Activated CD4-positive, alpha-beta memory T cell treated with anti-CD3 and anti-CD28 coated beads for 36 hours (primary cell): ENCODE results near the gene PEA15. TPM values are rescaled to one million over a fixed set of nuclear protein-coding genes. Genes with fewer than 3 reads are reported as not detected.
A peak's percentile ranks its signal among the peaks of the same experiment; 100 is the strongest.

Experiments
- CTCF ChIA-PET: fragments of 350-600 bp; sonication (Branson Sonifier 250); formaldehyde crosslinking; loops from one replicate; lab custom pipeline; 2021; ENCODE audit warnings: antibody characterized with exemption, inconsistent platforms; lab: Charles Lee
- POLR2A ChIA-PET: fragments of 350-600 bp; sonication (Branson Sonifier 250); formaldehyde crosslinking; loops from one replicate; lab custom pipeline; 2021; ENCODE audit warnings: antibody characterized with exemption; lab: Charles Lee
- DNase-seq: peaks from one replicate; pipeline ENCODE4 v3.0.0-alpha.2; 2020
- H3K27ac Mint-ChIP-seq: one replicate; pipeline ENCODE4 v1.8.0; 2021; ENCODE audit warnings: mixed read lengths
- H3K27me3 Mint-ChIP-seq: one replicate; pipeline ENCODE4 v1.8.0; 2021; ENCODE audit warnings: mixed read lengths
- H3K36me3 Mint-ChIP-seq: one replicate; pipeline ENCODE4 v1.8.0; 2021; ENCODE audit warnings: mixed read lengths
- H3K4me1 Mint-ChIP-seq: one replicate; pipeline ENCODE4 v1.8.0; 2021; ENCODE audit warnings: low read depth, mixed read lengths
- H3K4me3 Mint-ChIP-seq: one replicate; pipeline ENCODE4 v1.8.0; 2021; ENCODE audit warnings: mild to moderate bottlenecking, mixed read lengths
- H3K9me3 Mint-ChIP-seq: one replicate; pipeline ENCODE4 v1.8.0; 2021; ENCODE audit warnings: mixed read lengths
- intact Hi-C: fragments of 100-400 bp; cut with micrococcal nuclease; formaldehyde crosslinking; loops from one replicate; pipeline ENCODE4 v1.15.1; 2023
- total RNA-seq, 2 experiments: library from RNA; stranded (reverse); gene quantifications; one replicate each; pipeline ENCODE4 v1.2.3, GENCODE V29; 2021

PEA15 gene
- total RNA-seq, 2 experiments from 2014 or later, result 51.8 to 51.9 TPM

- Mint-ChIP-seq H3K4me3 (no peak overlapping the region), H3K4me1 (peaks cover 10% of the 10 kb centered on the region), H3K36me3 (peaks cover 11% of the 10 kb centered on the region), H3K27ac (no peak overlapping the region), H3K9me3 (no peaks in the 10 kb centered on the region), H3K27me3 (no peaks in the 10 kb centered on the region)
- CTCF ChIA-PET, result interaction anchor here (1.1 to 1.2 kb wide), 2 partner anchors 8 to 54 kb away, joined by 3 read pairs; no protein-coding TSS in a partner anchor
- no peak for DNase-seq
- intact Hi-C loops, result no loop called here
- POLR2A ChIA-PET, result no interaction called here
These were observed 41.9 kb downstream of the PEA15 start for GRCh38 chr1:160247053-160247452.

DNA sequence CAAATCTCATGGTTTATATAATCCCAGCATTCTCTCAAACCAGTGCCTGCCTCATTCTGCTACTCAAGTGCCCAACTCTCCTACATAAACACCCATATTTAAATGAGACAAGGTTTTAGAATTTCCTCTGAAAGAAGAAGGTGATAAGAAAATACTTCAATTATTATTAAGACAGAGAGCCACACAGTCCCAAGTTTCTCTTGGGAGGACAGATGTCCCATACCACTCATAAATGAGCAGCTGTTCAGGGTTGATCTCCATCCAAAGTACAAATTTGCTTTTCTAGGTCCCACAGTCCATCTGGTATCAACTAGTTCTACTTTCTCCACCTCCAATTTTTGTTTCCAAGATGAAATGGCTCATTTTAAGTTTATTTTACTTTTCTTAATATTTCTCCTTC is 45.8 kb downstream of the PEA15 start:
- H3K27ac Mint-ChIP-seq, result no peak overlapping the region
- peaks cover 15% of the 10 kb centered on the region for H3K36me3 Mint-ChIP-seq
- ChIA-PET CTCF (interaction anchor here (1.1 to 5.6 kb wide), 15 partner anchors 10 to 165 kb away, joined by 3 to 69 read pairs (median 14); partner anchors contain the start of genes CASQ1, DCAF8 and PEX19), POLR2A (interaction anchor here (2.2 kb wide), 1 partner anchor 10 kb away, joined by 8 read pairs; no protein-coding TSS in a partner anchor)
- no peaks in the 10 kb centered on the region for H3K9me3 Mint-ChIP-seq
- intact Hi-C loops, result no loop called here
- no peak overlapping the region for H3K4me3 Mint-ChIP-seq
- no peak for DNase-seq
- no peaks in the 10 kb centered on the region for H3K27me3 Mint-ChIP-seq
- peaks cover 10% of the 10 kb centered on the region for H3K4me1 Mint-ChIP-seq

DNA sequence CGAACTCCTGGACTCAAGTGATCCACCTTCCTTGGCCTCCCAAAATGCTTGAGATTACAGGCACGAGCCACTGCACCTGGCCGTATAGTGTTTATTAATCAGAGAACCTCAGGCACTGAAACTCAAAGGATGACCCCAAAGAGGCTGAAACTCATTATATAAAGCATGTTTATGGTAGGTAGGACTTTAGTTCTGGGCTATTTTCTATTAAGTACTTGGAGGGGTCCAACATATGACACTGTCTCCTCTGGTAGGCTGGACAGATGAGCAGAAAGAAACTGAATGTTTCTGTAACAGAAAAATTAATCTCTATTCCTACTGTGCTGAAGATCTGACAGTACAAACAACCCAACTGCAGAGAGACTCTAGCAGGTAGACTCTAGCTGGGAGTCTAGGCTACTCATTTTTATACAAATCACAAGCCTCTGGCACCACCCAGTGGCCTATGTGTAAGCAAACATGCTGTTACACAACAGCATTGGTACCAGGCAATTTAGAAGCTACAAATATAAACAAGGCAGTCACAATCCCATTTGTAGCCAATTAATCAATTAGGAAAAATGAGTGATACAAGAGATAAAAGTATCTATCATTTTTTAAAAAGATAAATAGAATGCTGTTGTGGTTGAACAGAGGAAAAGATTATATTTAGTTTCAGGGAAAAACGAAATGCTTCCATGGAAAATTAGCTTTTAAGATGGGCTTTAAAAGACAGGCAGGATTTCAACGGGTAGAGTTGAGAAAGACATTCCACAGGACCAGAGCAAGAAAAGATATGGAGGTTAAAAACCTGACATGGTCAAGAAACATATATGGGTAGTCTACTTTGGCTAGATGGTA is 46.7 kb downstream of the PEA15 start:
- H3K4me1 Mint-ChIP-seq, result peaks cover 11% of the 10 kb centered on the region
- no peaks in the 10 kb centered on the region for H3K9me3 Mint-ChIP-seq
- DNase-seq, result peak; percentile 57
- ChIA-PET CTCF (interaction anchor here (0.6 to 5.6 kb wide), 37 partner anchors 8 to 206 kb away, joined by 3 to 69 read pairs (median 6); partner anchors contain the start of genes CASQ1, DCAF8 and PEX19), POLR2A (interaction anchor here (1.2 to 2.2 kb wide), 4 partner anchors 9 to 18 kb away, joined by 3 to 8 read pairs (median 4); partner anchors contain the start of gene DCAF8)
- H3K36me3 Mint-ChIP-seq, result peaks cover 15% of the 10 kb centered on the region
- no peak overlapping the region for H3K4me3 Mint-ChIP-seq
- no peaks in the 10 kb centered on the region for H3K27me3 Mint-ChIP-seq
- intact Hi-C loops, result loop anchor here (1.0 kb wide), 2 partner anchors 59 to 151 kb away; no protein-coding TSS in a partner anchor
- H3K27ac Mint-ChIP-seq, result peak overlapping the region; percentile 5

- H3K4me1 Mint-ChIP-seq, result peaks cover 44% of the 10 kb centered on the region
- CTCF ChIA-PET, result interaction anchor here (2.4 to 5.6 kb wide), 2 partner anchors 36 to 63 kb away, joined by 13 to 69 read pairs; no protein-coding TSS in a partner anchor
- H3K27ac Mint-ChIP-seq, result no peak overlapping the region
- H3K9me3 Mint-ChIP-seq, result no peaks in the 10 kb centered on the region
- intact Hi-C loops, result no loop called here
- H3K4me3 Mint-ChIP-seq, result no peak overlapping the region
- no peaks in the 10 kb centered on the region for H3K27me3 Mint-ChIP-seq
- DNase-seq, result no peak
- POLR2A ChIA-PET, result interaction anchor here (0.6 kb wide), 1 partner anchor 36 kb away, joined by 3 read pairs; no protein-coding TSS in a partner anchor
- H3K36me3 Mint-ChIP-seq, result peaks cover 27% of the 10 kb centered on the region
These were observed 50.7 kb downstream of the PEA15 start for GRCh38 chr1:160255781-160256300.

DNA sequence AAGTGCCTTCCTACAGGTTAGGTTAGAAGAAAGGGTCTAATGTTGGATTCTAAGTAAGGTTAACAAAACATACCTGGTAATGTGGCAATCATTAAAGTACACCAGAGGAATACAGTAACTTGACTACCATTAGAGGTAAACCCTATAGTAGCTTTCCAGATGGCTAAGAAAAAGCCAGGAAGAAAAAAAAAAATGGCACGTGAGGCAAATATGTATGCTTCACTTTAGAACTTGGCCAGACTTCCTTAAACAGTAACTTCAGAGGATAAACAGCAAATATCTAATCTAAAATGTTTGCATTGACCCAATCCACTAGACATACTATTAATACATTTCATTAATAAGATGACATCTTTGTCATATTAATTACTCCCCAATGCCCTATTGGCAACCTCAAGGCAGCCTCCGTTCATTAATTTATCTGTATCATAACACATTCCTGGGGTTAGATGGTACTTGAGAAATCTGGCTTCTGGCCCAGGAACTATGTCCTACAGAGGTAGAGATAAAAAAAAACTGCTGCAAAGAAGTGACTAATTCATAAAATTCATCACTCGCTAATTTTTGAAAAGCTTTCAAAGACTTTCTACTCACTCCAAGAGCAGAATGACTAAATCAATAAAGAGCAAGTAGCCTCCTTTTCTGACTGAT is 51.3 kb downstream of the PEA15 start:
- Mint-ChIP-seq H3K27me3 (no peaks in the 10 kb centered on the region), H3K27ac (no peak overlapping the region), H3K4me3 (no peak overlapping the region), H3K4me1 (peaks cover 48% of the 10 kb centered on the region), H3K36me3 (peaks cover 30% of the 10 kb centered on the region), H3K9me3 (no peaks in the 10 kb centered on the region)
- ChIA-PET CTCF (interaction anchor here (3.1 kb wide), 1 partner anchor 35 kb away, joined by 18 read pairs; no protein-coding TSS in a partner anchor), POLR2A (interaction anchor here (0.7 kb wide), 1 partner anchor 28 kb away, joined by 4 read pairs; the partner anchor contains the start of gene PEX19)
- intact Hi-C loops, result no loop called here
- DNase-seq, result no peak

- no peak for DNase-seq
- H3K4me3 Mint-ChIP-seq, result no peak overlapping the region
- ChIA-PET POLR2A (interaction anchor here (0.7 to 3.7 kb wide), 2 partner anchors 27 kb away, joined by 4 to 14 read pairs; partner anchors contain the start of gene PEX19), CTCF (interaction anchor here (0.6 to 3.1 kb wide), 2 partner anchors 34 to 155 kb away, joined by 3 to 18 read pairs; no protein-coding TSS in a partner anchor)
- no peaks in the 10 kb centered on the region for H3K27me3 Mint-ChIP-seq
- no peaks in the 10 kb centered on the region for H3K9me3 Mint-ChIP-seq
- peaks cover 46% of the 10 kb centered on the region for H3K4me1 Mint-ChIP-seq
- H3K36me3 Mint-ChIP-seq, result peaks cover 32% of the 10 kb centered on the region
- intact Hi-C loops, result no loop called here
- peak overlapping the region; percentile 5 for H3K27ac Mint-ChIP-seq
These were observed 52.3 kb downstream of the PEA15 start for GRCh38 chr1:160257411-160258015.

GRCh38 chr1:160258177-160258798 is 53.1 kb downstream of the PEA15 start:
- Mint-ChIP-seq H3K36me3 (peaks cover 27% of the 10 kb centered on the region), H3K27ac (no peak overlapping the region), H3K9me3 (no peaks in the 10 kb centered on the region), H3K27me3 (no peaks in the 10 kb centered on the region), H3K4me1 (peaks cover 49% of the 10 kb centered on the region), H3K4me3 (no peak overlapping the region)
- DNase-seq, result no peak
- intact Hi-C loops, result no loop called here
- POLR2A ChIA-PET, result interaction anchor here (3.7 kb wide), 1 partner anchor 26 kb away, joined by 14 read pairs; the partner anchor contains the start of gene PEX19
- CTCF ChIA-PET, result interaction anchor here (3.1 kb wide), 1 partner anchor 33 kb away, joined by 18 read pairs; no protein-coding TSS in a partner anchor

- ChIA-PET POLR2A (interaction anchor here (0.6 to 3.7 kb wide), 8 partner anchors 9 to 339 kb away, joined by 3 to 14 read pairs (median 4); partner anchors contain the start of genes PEX19 and TAGLN2), CTCF (interaction anchor here (0.6 to 6.5 kb wide), 6 partner anchors 9 to 159 kb away, joined by 3 to 60 read pairs (median 5); no protein-coding TSS in a partner anchor)
- Mint-ChIP-seq H3K27me3 (no peaks in the 10 kb centered on the region), H3K4me3 (peak overlapping the region; percentile 96), H3K36me3 (peaks cover 22% of the 10 kb centered on the region), H3K9me3 (no peaks in the 10 kb centered on the region), H3K4me1 (peaks cover 55% of the 10 kb centered on the region), H3K27ac (peak overlapping the region; percentile 99)
- intact Hi-C loops, result loop anchor here (5.0 to 10.0 kb wide), 3 partner anchors 338 to 857 kb away; partner anchors contain the start of genes NIT1 and PFDN2
- no peak for DNase-seq
These were observed 55.5 kb downstream of the PEA15 start for GRCh38 chr1:160260406-160261382.

DNA sequence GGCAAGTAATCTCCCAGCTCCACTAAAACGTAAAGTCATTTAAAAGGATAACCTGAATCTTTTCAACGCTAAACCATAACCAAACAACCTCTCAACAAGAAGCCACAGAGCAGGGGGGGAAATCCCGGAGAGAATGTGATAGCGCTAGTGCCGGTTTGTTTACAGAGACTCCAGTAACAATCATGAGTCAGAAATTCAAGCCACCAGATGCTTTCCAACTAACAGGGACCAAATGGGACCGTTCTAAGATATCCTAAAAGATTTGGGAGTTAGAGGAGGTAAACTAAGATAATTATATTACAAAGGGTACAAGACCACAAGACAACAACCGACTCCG is 56.3 kb downstream of the PEA15 start:
- Mint-ChIP-seq H3K4me3 (peak overlapping the region; percentile 96), H3K36me3 (peaks cover 22% of the 10 kb centered on the region), H3K27me3 (no peaks in the 10 kb centered on the region), H3K9me3 (no peaks in the 10 kb centered on the region), H3K27ac (peak overlapping the region; percentile 99), H3K4me1 (peaks cover 50% of the 10 kb centered on the region)
- ChIA-PET CTCF (interaction anchor here (1.4 to 6.5 kb wide), 3 partner anchors 10 to 160 kb away, joined by 6 to 60 read pairs (median 56); no protein-coding TSS in a partner anchor), POLR2A (interaction anchor here (0.6 to 3.7 kb wide), 7 partner anchors 9 to 340 kb away, joined by 3 to 14 read pairs (median 4); partner anchors contain the start of genes PEX19 and TAGLN2)
- DNase-seq, result peak; percentile 88
- intact Hi-C loops, result loop anchor here (5.0 to 10.0 kb wide), 3 partner anchors 339 to 856 kb away; partner anchors contain the start of genes NIT1 and PFDN2
